Sigmoid colon (tissue), 7 donors: ENCODE results near the gene ABCC1. TPM values are rescaled to one million over a fixed set of nuclear protein-coding genes. Genes with fewer than 3 reads are reported as not detected.

ENCODE experiments used
- DNase-seq: peaks from one replicate; pipeline ENCODE4 v3.0.0-alpha.2; 2019
- H3K27ac ChIP-seq, 4 donors: fragments of 200-600 bp; sonication (generic); one replicate each; pipeline ENCODE4 v1.5.1; 2016 to 2019; ENCODE audit warnings: mild to moderate bottlenecking in 1 of 4
- H3K27me3 ChIP-seq, 3 donors: fragments of 200-600 bp; sonication (generic); one replicate each; pipeline ENCODE4 v1.5.1; 2019; ENCODE audit warnings: mild to moderate bottlenecking in 1 of 3
- H3K36me3 ChIP-seq, 4 donors: fragments of 200-600 bp; sonication (generic); one replicate each; pipeline ENCODE4 v1.5.1; 2016 to 2019
- H3K4me1 ChIP-seq, 4 donors: fragments of 200-600 bp; sonication (generic); one replicate each; pipeline ENCODE4 v1.5.1; 2017 to 2019
- H3K4me3 ChIP-seq, 4 donors: fragments of 200-600 bp; sonication (generic); one replicate each; pipeline ENCODE4 v1.5.1; 2017 to 2019; ENCODE audit warnings: mild to moderate bottlenecking in 2 of 4, moderate library complexity in 1 of 4
- H3K9me3 ChIP-seq, 4 donors: fragments of 200-600 bp in 3 of 4; sonication (generic) in 3 of 4; one replicate each; pipeline versions ENCODE4 v1.5.1 to v1.6.1; 2013 to 2019
- EP300 ChIP-seq, 4 donors: sonication (generic); formaldehyde crosslinking; IDR thresholded peaks; one replicate each; pipeline ENCODE4 v1.6.1; 2017; ENCODE audit warnings: antibody characterized with exemption in 4 of 4
- POLR2A ChIP-seq, 2 donors: fragments of 450-650 bp; IDR thresholded peaks; one replicate each; pipeline ENCODE4 v1.6.1; 2016; ENCODE audit warnings: antibody characterized with exemption in 2 of 2, mild to moderate bottlenecking in 2 of 2, moderate library complexity in 2 of 2
- POLR2AphosphoS5 ChIP-seq, 4 donors: sonication (generic); formaldehyde crosslinking; IDR thresholded peaks; one replicate each; pipeline ENCODE4 v1.6.1; 2017; ENCODE audit warnings: antibody characterized with exemption in 4 of 4
- WGBS, 2 donors: extraction: QIAGEN DNeasy Blood & Tissue Kit; methylation state at CpG; one replicate each; pipeline ENCODE4 v1.1.7; 2013; 5-methylcytosine and 5-hydroxymethylcytosine counted together
- intact Hi-C: fragments of 100-400 bp; cut with DNase I; formaldehyde crosslinking; loops from one replicate; pipeline ENCODE4 v1.15.1; 2023
- polyA plus RNA-seq, 3 donors: library from polyadenylated mRNA; stranded (reverse); fragments of 200-250 nt; gene quantifications; one replicate each; pipeline ENCODE4 v1.2.3, GENCODE V29; 2013
- total RNA-seq, 4 donors: library from RNA; depleted of rRNA; stranded (reverse); fragments of >200 nt; gene quantifications; one replicate each; pipeline ENCODE4 v1.1.0, GENCODE V29; 2016
- TF ChIP-seq, protein P1 (sequence below), 4 experiments: fragments of 450-650 bp in 3 of 4; fragments of 200-600 bp in 1 of 4; IDR thresholded peaks; one replicate each; pipeline ENCODE4 v1.5.1; 2016 to 2019; ENCODE audit warnings: antibody characterized with exemption in 4 of 4, mild to moderate bottlenecking in 3 of 4, moderate library complexity in 2 of 4
- donor health status: healthy with polysubstance abuse.
- donor health status: Bipolar disorder and iron deficiency.
- donor health status: healthy.

Gene ABCC1
- total and polyA plus RNA-seq, 7 donors, result 1.8 to 51.8 (median 22.5) TPM

DNA sequence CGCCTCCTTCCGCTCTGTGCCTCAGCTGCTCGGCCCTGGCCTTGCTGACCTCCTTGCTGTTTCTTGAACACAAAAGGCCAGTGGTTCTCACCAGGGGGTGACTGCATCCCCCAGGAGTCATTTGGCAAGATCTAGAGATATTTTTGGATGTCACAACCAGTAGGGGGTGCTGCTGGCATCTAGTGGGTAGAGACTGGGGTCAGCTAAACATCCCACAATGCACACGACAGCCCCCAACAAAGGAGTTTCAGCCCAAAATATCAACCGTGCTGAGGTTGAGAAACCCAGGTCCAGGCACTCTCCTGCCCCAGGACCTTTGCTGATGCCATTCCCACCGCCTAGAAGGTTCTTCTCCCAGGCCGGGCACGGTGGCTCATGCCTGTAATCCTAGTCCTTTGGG, 234.1 kb downstream of the ABCC1 start:
- DNase-seq, result no peak
- H3K4me1 ChIP-seq, result no peaks in the 10 kb centered on the region
- H3K36me3 ChIP-seq, result no peaks in the 10 kb centered on the region
- H3K27ac ChIP-seq, result no peak overlapping the region
- TF ChIP-seq POLR2A (IDR thresholded peaks at IDR 0.05), result no peak
- no peak overlapping the region for H3K4me3 ChIP-seq
- 93 to 94% methylated on average over 8 of the region's 8 CpGs for WGBS, 2 donors
- intact Hi-C loops, result no loop called here
- no peaks in the 10 kb centered on the region for H3K27me3 ChIP-seq
- H3K9me3 ChIP-seq, result no peaks in the 10 kb centered on the region

DNA sequence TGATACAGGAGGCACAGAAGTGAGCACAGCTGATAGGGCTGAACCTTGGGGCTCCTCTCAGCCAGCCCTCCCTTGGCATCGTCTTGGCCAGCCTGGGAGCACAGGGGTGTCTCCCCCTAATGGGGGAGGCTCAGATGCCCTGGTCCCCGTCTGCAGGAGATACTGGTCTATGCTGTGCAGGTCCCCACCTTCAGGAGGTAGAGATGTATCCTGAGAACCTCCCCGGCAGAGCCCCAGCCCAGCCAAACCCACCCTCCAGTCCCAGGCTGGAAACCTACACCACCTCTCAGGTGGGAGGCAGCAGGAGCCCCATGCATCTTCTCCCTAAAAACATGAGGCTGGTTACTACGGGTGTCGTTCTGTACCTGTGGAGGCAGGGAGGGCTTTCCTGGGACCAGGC, 235.2 kb downstream of the ABCC1 start:
- Histone ChIP-seq H3K9me3 (no peaks in the 10 kb centered on the region), H3K4me3 (no peak overlapping the region), H3K27me3 (no peaks in the 10 kb centered on the region), H3K36me3 (no peaks in the 10 kb centered on the region), H3K4me1 (no peaks in the 10 kb centered on the region), H3K27ac (no peak overlapping the region)
- TF ChIP-seq POLR2AphosphoS5 (IDR thresholded peaks at IDR 0.05), result no peak
- TF ChIP-seq EP300 (IDR thresholded peaks at IDR 0.05), result no peak
- TF ChIP-seq, protein P1, sequence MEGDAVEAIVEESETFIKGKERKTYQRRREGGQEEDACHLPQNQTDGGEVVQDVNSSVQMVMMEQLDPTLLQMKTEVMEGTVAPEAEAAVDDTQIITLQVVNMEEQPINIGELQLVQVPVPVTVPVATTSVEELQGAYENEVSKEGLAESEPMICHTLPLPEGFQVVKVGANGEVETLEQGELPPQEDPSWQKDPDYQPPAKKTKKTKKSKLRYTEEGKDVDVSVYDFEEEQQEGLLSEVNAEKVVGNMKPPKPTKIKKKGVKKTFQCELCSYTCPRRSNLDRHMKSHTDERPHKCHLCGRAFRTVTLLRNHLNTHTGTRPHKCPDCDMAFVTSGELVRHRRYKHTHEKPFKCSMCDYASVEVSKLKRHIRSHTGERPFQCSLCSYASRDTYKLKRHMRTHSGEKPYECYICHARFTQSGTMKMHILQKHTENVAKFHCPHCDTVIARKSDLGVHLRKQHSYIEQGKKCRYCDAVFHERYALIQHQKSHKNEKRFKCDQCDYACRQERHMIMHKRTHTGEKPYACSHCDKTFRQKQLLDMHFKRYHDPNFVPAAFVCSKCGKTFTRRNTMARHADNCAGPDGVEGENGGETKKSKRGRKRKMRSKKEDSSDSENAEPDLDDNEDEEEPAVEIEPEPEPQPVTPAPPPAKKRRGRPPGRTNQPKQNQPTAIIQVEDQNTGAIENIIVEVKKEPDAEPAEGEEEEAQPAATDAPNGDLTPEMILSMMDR (IDR thresholded peaks at IDR 0.05), result no peak
- TF ChIP-seq POLR2A (IDR thresholded peaks at IDR 0.05), result no peak
- WGBS, 2 donors, result 87 to 91% methylated on average over 5 of the region's 5 CpGs
- intact Hi-C loops, result no loop called here
- no peak for DNase-seq

DNA sequence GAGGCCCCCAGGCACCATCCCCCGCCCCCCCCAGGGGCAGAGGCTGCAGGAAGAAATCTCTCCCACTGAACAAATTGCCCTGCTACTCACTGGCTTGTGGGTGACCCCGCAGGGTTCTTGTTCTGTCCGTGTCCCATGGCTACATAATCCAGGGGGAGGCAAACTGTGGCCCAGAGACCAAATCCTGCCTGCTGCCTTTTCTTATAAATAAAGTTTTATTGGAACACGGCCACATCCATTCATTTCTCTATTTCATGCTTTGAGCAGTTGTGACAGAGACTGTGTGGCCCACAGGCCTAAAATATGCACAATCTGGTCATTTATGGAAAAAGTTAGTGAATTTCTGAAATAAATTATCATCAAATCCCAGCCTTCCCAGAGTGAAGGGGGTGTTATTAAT, 235.7 kb downstream of the ABCC1 start:
- WGBS, 2 donors, result 71 to 79% methylated on average over 4 of the region's 4 CpGs
- H3K27me3 ChIP-seq, result no peaks in the 10 kb centered on the region
- intact Hi-C loops, result no loop called here
- DNase-seq, result no peak
- H3K9me3 ChIP-seq, result no peaks in the 10 kb centered on the region
- H3K4me3 ChIP-seq, result no peak overlapping the region
- H3K4me1 ChIP-seq, result no peaks in the 10 kb centered on the region
- no peaks in the 10 kb centered on the region for H3K36me3 ChIP-seq
- TF ChIP-seq, protein P1 (IDR thresholded peaks at IDR 0.05), result no peak
- TF ChIP-seq EP300 (IDR thresholded peaks at IDR 0.05) (no peak), POLR2AphosphoS5 (IDR thresholded peaks at IDR 0.05) (no peak), POLR2A (IDR thresholded peaks at IDR 0.05) (no peak)
- H3K27ac ChIP-seq, result no peak overlapping the region

DNA sequence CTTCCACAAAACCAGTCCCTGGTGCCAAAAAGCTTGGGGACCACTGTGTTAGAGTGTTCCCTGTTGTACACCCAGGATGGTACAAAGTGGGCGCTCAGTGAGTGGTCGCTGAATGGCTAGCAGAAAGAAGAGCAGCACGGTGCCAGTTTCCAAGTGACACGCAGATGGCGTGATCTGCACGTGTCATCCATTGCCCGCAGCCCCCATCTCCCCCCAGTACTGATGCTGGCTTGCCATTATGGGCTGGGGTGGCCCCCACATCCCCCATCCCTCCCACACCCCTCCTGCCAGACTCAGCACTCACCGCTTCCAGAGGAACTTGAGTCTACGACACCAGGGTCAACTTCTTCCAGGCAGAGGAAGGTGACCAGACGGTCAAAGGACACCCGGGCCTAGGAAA, 237.4 kb downstream of the ABCC1 start:
- Histone ChIP-seq H3K4me1 (peaks cover 0 to 9% (median 3%) of the 10 kb centered on the region in 4 donors), H3K27me3 (no peaks in the 10 kb centered on the region), H3K9me3 (no peaks in the 10 kb centered on the region), H3K27ac (no peak overlapping the region), H3K4me3 (no peak overlapping the region), H3K36me3 (no peaks in the 10 kb centered on the region)
- no peak for TF ChIP-seq EP300 (IDR thresholded peaks at IDR 0.05)
- no peak for DNase-seq
- WGBS, 2 donors, result 94% methylated on average over 11 of the region's 11 CpGs
- intact Hi-C loops, result no loop called here

DNA sequence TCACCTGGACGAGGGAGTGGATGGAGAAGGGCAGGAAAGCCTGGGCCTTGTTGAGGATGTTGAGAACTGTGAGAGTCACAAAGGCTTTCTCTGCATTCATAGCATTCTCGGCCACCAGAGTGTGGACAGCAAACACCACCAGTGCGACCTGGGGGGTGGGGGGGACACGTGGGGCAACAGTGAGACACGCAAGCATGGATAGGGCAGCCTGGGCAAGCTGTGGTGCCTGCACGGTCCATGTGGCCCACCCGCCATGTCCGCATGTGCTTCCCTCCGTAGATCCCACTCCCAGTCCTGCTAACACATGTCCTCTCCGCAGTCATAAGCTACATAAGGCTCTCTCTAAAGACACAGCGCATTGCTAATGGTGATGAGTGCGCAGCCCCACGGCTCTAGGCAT, 239.4 kb downstream of the ABCC1 start:
- H3K36me3 ChIP-seq, result no peaks in the 10 kb centered on the region
- intact Hi-C loops, result no loop called here
- 89 to 90% methylated on average over 13 of the region's 13 CpGs for WGBS, 2 donors
- no peak overlapping the region for H3K4me3 ChIP-seq
- H3K4me1 ChIP-seq, result peaks cover 0 to 14% (median 6%) of the 10 kb centered on the region in 4 donors
- H3K27ac ChIP-seq, result no peak overlapping the region
- TF ChIP-seq EP300 (IDR thresholded peaks at IDR 0.05) (no peak), POLR2A (IDR thresholded peaks at IDR 0.05) (no peak)
- TF ChIP-seq, protein P1 (IDR thresholded peaks at IDR 0.05), result no peak
- no peaks in the 10 kb centered on the region for H3K9me3 ChIP-seq
- no peak for DNase-seq
- H3K27me3 ChIP-seq, result no peaks in the 10 kb centered on the region

DNA sequence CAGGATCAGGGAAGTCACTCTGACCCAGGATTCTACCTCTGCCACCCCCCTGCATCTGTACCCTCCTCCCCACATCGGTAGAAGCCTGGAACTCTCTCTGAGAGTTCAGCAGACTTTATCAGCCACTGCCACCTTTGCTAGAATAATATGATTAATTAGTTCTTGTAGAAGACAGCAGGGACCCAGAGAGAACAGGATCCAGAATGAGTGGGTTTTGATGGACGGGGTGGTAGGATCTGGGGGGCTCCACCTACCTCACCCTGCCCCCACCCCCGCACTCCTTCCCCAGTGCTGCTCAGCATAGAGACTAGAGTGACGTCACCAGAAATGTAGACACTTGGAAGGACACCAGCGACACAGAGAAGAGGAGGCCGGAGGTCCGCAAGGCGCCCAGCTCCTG, 240.4 kb downstream of the ABCC1 start:
- TF ChIP-seq POLR2AphosphoS5 (IDR thresholded peaks at IDR 0.05) (no peak), POLR2A (IDR thresholded peaks at IDR 0.05) (no peak), EP300 (IDR thresholded peaks at IDR 0.05) (no peak)
- TF ChIP-seq, protein P1 (IDR thresholded peaks at IDR 0.05), result no peak
- peaks cover 0 to 14% (median 6%) of the 10 kb centered on the region in 4 donors for H3K4me1 ChIP-seq
- WGBS, 2 donors, result 84 to 86% methylated on average over 8 of the region's 8 CpGs

More for the DNA sequence above, 240.4 kb downstream of the ABCC1 start:
- DNase-seq, result no peak
- intact Hi-C loops, result loop anchor here (5.0 to 10.0 kb wide), 4 partner anchors 38 to 763 kb away; partner anchors contain the start of gene NDE1
- Histone ChIP-seq H3K27ac (no peak overlapping the region), H3K36me3 (no peaks in the 10 kb centered on the region), H3K4me3 (no peak overlapping the region), H3K9me3 (no peaks in the 10 kb centered on the region), H3K27me3 (no peaks in the 10 kb centered on the region)
